Lung (tissue), 12 donors: ENCODE results near the gene EXOC4. TPM values are rescaled to one million over a fixed set of nuclear protein-coding genes. Genes with fewer than 3 reads are reported as not detected.

Experiments used
- ATAC-seq: fragments of 200-7000 bp; cut with Tn5 transposase; one replicate; pipeline ENCODE4 v1.9.1; 2020; ENCODE audit warnings: moderate number of reproducible peaks; ENCODE audit not compliant: insufficient read depth, low FRiP score
- DNase-seq, 3 donors: peaks; one replicate each; pipeline ENCODE4 v3.0.0-alpha.2; 2013 to 2017
- H3K27ac ChIP-seq, 2 donors: one replicate each; pipeline ENCODE4 v1.5.1; 2013; ENCODE audit warnings: mild to moderate bottlenecking in 2 of 2, moderate library complexity in 2 of 2, control low read depth in 1 of 2, inconsistent platforms in 1 of 2, low read depth in 1 of 2, low read length in 1 of 2
- H3K27me3 ChIP-seq, 3 donors: one replicate each; pipeline ENCODE4 v1.5.1; 2013; ENCODE audit warnings: low read length in 2 of 3; ENCODE audit not compliant: control insufficient read depth in 3 of 3, insufficient read depth in 3 of 3
- H3K36me3 ChIP-seq, 4 donors: one replicate each; pipeline ENCODE4 v1.5.1; 2013; ENCODE audit warnings: low read length in 4 of 4, mild to moderate bottlenecking in 1 of 4, moderate library complexity in 1 of 4; ENCODE audit not compliant: control insufficient read depth in 4 of 4, insufficient read depth in 4 of 4
- H3K4me1 ChIP-seq, 5 donors: one replicate each; pipeline ENCODE4 v1.5.1; 2013; ENCODE audit warnings: low read length in 5 of 5, mild to moderate bottlenecking in 2 of 5, moderate library complexity in 1 of 5; ENCODE audit not compliant: control insufficient read depth in 5 of 5, insufficient read depth in 5 of 5
- H3K4me3 ChIP-seq: one replicate; pipeline ENCODE4 v1.5.1; 2013; ENCODE audit warnings: mild to moderate bottlenecking, control low read depth, moderate library complexity
- H3K9ac ChIP-seq, 2 donors: one replicate each; pipeline ENCODE4 v1.5.1; 2013; ENCODE audit warnings: low read length in 2 of 2, control low read depth in 1 of 2; ENCODE audit not compliant: insufficient read depth in 1 of 2
- H3K9me3 ChIP-seq, 4 donors: one replicate each; pipeline ENCODE4 v1.5.1; 2013; ENCODE audit warnings: low read length in 3 of 4, mild to moderate bottlenecking in 1 of 4, moderate library complexity in 1 of 4; ENCODE audit not compliant: control insufficient read depth in 4 of 4, insufficient read depth in 3 of 4
- CTCF ChIP-seq: IDR thresholded peaks from 2 replicates; pipeline ENCODE4 v1.5.1; 2012; ENCODE audit warnings: mild to moderate bottlenecking; ENCODE audit errors: control extremely low read depth, extremely low read depth
- WGBS, 2 donors: extraction: QIAGEN DNeasy Blood & Tissue Kit; methylation state at CpG; one replicate each; pipeline ENCODE4 v1.1.7; 2013; 5-methylcytosine and 5-hydroxymethylcytosine counted together
- polyA plus RNA-seq, 2 donors: library from polyadenylated mRNA; stranded (reverse); fragments of 200-250 nt; gene quantifications; one replicate each; pipeline ENCODE4 v1.2.1, GENCODE V29; 2013
- total RNA-seq, 2 donors: library from RNA; depleted of rRNA in 1 of 2; stranded (reverse); fragments of >200 nt in 1 of 2; gene quantifications; one replicate each; pipeline ENCODE4 v1.2.1, GENCODE V29; 2014 to 2021
- donor health status: control.
- donor health status: control.
- donor health status: Bipolar disorder and iron deficiency.
- donor health status: healthy.
- donor health status: DM: yes; HTN: yes; CAD: no.

The EXOC4 gene
- total and polyA plus RNA-seq, 4 donors = 10.3 to 232 (median 47.4) TPM

- H3K27me3 ChIP-seq = no peaks in the 10 kb centered on the region
- WGBS, 2 donors = 97 to 98% methylated on average over 4 of the region's 4 CpGs
- H3K36me3 ChIP-seq = peaks cover 0 to 2% (median 0%) of the 10 kb centered on the region in 4 donors
- no peak for ATAC-seq
- H3K27ac ChIP-seq = no peak overlapping the region
- peaks cover 0 to 6% (median 0%) of the 10 kb centered on the region in 5 donors for H3K4me1 ChIP-seq
- no peak overlapping the region for H3K9ac ChIP-seq
- no peak for DNase-seq
- TF ChIP-seq CTCF = no peak
- H3K4me3 ChIP-seq = no peak overlapping the region
- H3K9me3 ChIP-seq = no peaks in the 10 kb centered on the region
Measured at GRCh38 chr7:133389727-133390126, 136.8 kb downstream of the EXOC4 start.

DNA sequence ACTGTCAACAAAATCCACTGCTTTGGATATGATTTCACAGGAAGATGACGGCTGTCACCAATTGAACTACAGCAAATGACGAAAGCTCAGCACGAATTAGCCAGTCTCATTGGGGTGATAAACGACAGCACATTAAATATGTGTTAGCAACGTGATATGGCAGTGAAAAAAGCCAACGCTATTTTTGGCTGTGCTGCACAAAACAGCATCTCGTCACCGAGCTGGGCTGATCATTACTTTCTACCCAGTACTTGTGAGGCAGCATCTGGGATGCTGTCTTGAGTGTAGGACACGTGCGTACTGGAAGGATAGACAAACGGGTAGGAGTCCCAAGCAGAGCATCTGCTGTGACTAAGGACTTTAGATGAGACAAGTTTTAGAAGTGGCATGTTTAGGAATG lies 138.3 kb downstream of the EXOC4 start:
- H3K27me3 ChIP-seq = no peaks in the 10 kb centered on the region
- H3K4me1 ChIP-seq = peaks cover 0 to 4% (median 0%) of the 10 kb centered on the region in 5 donors
- 90 to 91% methylated on average over 11 of the region's 11 CpGs for WGBS, 2 donors
- no peaks in the 10 kb centered on the region for H3K36me3 ChIP-seq
- TF ChIP-seq CTCF = no peak
- H3K4me3 ChIP-seq = no peak overlapping the region
- ATAC-seq (no peak), DNase-seq (no peak)
- no peak overlapping the region for H3K9ac ChIP-seq
- no peaks in the 10 kb centered on the region for H3K9me3 ChIP-seq
- no peak overlapping the region for H3K27ac ChIP-seq

DNA sequence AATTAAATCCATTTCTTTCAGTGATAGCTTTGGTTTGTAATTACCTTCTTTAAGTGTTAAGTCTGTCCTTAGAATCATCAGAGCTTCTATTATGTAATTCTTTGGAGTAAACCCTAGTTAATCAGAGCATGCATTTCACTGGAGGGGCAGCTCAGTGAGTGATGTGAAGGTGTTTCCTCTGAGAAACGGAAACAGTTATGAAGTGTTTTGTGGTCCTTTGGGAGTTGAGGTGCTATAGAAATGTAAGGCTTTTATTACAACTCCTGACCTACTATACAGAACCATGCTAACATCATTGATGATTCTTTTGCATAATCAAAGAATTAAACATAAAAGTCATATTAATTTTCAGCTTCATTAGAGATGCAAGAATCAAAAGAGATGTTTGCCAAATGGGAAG lies 141.5 kb downstream of the EXOC4 start:
- H3K36me3 ChIP-seq = no peaks in the 10 kb centered on the region
- WGBS, 2 donors = 43 to 68% methylated on average over 1 of the region's 1 CpG
- DNase-seq (no peak), ATAC-seq (no peak)
- no peak for TF ChIP-seq CTCF
- no peaks in the 10 kb centered on the region for H3K9me3 ChIP-seq
- H3K4me1 ChIP-seq = no peaks in the 10 kb centered on the region
- H3K9ac ChIP-seq = no peak overlapping the region
- H3K4me3 ChIP-seq = no peak overlapping the region
- H3K27me3 ChIP-seq = no peaks in the 10 kb centered on the region
- no peak overlapping the region for H3K27ac ChIP-seq

GRCh38 chr7:133395551-133395950 lies 142.7 kb downstream of the EXOC4 start:
- Histone ChIP-seq H3K4me1 (no peaks in the 10 kb centered on the region), H3K27ac (no peak overlapping the region), H3K4me3 (no peak overlapping the region), H3K9ac (no peak overlapping the region), H3K9me3 (no peaks in the 10 kb centered on the region), H3K27me3 (no peaks in the 10 kb centered on the region), H3K36me3 (no peaks in the 10 kb centered on the region)
- DNase-seq (no peak), ATAC-seq (no peak)
- no peak for TF ChIP-seq CTCF
- 89 to 90% methylated on average over 1 of the region's 1 CpG for WGBS, 2 donors
